ENCODE measurements around the gene IGSF23.
"Not testable (repeated sequence)": the region's sequence is repeated elsewhere in the genome, so short reads cannot be mapped to it uniquely, and the experiment has no call there.

IGSF23 gene

GRCh38 chr19:44666852-44667556 is 53.6 kb downstream of the IGSF23 start:
- no peak for DNase-seq (ENCODE audit: low read depth)

DNA sequence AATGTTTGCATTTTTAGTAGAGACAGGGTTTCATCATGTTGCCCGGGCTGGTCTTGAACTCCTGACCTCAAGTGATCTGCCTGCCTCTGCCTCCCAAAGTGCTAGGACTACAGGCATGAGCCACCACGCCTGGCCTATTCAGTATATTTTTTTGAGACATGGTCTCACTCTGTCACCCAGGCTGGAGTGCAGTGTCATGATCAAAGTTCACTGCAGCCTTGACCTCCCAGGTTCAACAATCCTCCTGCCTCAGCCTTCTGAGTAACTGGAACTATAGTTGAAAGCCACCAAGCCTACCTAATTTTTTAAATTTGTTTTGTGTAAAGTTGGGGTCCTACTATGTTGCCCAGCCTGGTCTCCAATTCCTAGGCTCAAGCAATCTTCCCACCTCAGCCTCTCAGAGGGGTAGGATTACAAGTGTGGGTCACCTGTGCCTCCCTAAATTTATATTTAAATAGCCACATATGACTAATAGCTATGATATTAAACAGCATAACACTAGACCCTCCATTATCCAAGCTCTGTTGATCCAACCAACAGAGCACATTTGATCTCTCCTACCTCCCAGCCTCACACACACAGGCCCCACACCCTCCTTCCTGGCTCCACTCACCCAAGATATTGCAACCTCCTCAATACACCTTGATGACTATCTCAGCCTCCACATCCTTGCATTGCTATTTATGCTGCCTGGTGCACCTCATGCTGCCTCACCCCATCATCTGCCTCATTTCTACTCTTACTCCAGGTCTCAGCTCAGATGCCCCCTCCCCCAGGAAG is 55.8 kb downstream of the IGSF23 start:
- no peak for DNase-seq (ENCODE audit: low read depth)

- not testable (repeated sequence) for DNase-seq (ENCODE audit: low read depth)
These were observed 56.7 kb downstream of the IGSF23 start for GRCh38 chr19:44670027-44670426.

DNA sequence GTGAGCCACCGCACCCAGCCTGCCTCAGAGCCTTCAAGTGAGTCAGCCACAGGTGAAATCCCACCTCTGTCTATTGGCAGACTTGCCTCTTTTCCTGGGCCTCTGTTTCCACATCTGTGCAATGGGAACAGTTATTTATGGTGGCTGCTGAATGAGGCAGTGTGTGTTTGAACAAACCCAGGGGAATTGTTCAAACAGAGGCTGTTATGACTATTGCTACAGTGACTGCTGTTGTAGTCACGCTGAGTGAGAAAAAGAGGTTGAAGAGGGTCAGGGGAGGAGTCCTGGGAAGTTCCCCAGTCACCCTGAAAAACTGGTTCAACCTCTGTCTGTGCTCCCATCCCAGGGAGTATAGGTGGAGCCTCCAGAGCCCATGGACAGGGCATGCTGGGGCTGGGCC is 58.0 kb downstream of the IGSF23 start, which contains the start of gene CEACAM19:
Gene CEACAM19 (plus strand): TSS at position 83 of the 400 bp plus-strand sequence. CDS start 450 bp downstream, outside the sequence.
- DNase-seq (ENCODE audit: low read depth): no peak

DNA sequence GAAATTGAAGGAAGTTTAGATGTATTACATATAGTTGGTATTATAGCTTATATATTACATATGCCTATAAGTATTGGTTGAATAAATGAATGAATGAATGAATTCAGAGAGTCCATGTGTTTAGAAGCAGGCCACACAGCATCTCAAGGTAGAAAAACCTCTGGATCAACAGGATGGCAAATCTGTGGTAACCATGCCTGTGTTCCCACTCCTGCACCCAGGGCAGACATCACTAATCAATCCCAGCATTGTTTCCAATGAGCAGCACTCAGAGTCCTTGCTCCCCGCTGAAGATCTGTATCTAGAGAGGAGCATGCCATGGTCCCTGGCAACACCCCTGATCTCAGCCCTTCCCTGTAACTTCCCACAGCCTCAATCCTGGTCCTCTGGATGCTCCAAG is 58.9 kb downstream of the IGSF23 start:
- no peak for DNase-seq (ENCODE audit: low read depth)

GRCh38 chr19:44673510-44673909 is 60.1 kb downstream of the IGSF23 start:
- DNase-seq (ENCODE audit: low read depth): no peak

DNA sequence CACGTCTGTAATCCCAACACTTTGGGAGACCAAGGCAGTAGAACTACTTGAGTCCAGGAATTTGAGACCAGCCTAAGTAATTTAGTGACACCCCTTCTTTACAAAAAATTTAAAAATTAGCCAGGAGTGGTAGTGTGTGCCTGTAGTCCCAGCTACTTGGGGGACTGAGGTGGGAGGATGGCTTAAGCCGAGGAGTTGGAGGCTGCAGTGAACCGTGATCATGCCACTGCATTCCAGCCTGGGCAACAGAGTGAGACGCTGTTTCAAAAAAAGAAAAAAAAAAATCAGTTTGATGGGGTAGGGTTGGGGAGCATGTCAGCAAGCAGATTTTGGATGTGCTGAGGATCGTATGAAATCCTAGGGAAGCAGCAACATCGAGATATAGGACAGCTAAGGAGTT is 62.2 kb downstream of the IGSF23 start:
- DNase-seq (ENCODE audit: low read depth): no peak

- DNase-seq (ENCODE audit: low read depth): no peak
These were observed 63.9 kb downstream of the IGSF23 start for GRCh38 chr19:44677019-44677811.

DNA sequence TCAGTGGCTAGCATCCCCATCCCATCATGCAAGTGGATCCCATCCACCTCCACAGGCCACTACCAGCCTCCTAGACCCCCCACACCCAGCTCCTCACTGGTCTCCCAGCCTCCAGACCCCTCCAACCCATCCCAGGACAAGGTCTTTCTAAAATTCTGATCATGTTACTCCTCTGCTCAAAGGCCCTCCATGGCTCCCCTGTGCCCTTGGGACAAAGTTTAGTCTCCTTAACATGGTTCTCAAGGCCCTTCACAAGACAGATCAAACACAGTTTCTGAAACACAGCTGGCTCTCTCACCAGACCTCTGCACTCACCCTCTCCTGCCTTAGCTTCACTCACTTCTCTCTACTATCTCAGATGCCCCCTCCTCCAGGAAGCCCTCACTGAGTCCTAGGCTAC is 67.2 kb downstream of the IGSF23 start:
- DNase-seq (ENCODE audit: low read depth): no peak

DNA sequence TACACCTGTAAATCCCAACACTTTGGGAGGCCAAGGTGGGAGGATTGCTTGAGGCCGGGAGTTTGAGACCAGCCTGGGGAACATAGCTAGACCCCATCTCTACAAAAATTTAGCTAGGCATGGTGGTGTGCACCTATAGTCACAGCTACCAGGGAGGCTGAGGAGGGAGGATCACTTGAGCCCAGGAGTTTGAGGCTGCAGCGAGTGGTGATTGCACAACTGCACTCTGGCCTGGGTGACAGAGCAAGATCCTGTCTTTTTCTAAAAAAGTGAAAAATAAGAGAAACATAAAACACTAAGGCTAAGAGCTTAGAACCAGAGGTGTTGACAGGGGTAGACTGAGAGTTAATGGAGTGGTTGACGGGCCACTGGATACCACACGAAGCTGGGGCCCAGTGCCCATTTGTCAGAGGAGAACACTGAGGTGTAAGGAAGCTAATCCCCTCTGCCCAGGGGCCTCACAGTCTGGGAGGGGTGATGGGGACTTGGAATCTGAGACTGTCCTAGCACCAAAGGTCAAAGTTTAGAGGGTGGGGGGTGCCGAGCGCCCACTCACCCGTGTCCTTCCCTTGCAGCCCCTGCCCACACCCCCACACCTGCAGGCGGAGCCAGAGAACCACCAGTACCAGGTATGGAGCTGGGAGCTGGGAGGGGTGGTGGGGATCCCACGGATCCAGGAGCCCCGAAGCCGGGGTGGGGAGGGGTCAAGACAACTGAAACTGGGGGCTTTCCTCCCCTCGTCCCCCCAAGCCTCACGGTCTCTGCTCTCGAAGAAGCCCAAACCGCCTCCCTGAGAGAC is 68.8 kb downstream of the IGSF23 start:
- DNase-seq (ENCODE audit: low read depth): no peak

DNA sequence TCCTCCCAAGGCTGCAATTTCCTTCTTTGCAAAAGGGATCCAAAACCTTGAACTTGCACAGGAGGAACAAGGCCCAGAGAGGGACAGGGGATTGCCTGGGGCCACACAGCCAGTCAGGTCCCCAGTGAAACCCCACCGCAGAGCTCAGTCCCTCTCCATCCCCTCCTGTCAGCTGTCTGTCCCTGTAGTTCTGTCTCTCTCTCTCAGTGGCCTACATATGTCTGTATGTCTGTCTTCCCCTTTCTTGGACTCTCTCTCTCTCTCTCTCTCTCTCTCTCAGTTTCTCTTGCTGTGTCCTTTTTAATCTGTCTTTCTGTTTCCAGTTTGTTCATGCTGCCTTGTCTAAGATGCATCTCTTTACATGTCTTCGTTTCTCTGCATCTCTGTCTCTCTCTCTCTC is 69.4 kb downstream of the IGSF23 start:
- no peak for DNase-seq (ENCODE audit: low read depth)

DNA sequence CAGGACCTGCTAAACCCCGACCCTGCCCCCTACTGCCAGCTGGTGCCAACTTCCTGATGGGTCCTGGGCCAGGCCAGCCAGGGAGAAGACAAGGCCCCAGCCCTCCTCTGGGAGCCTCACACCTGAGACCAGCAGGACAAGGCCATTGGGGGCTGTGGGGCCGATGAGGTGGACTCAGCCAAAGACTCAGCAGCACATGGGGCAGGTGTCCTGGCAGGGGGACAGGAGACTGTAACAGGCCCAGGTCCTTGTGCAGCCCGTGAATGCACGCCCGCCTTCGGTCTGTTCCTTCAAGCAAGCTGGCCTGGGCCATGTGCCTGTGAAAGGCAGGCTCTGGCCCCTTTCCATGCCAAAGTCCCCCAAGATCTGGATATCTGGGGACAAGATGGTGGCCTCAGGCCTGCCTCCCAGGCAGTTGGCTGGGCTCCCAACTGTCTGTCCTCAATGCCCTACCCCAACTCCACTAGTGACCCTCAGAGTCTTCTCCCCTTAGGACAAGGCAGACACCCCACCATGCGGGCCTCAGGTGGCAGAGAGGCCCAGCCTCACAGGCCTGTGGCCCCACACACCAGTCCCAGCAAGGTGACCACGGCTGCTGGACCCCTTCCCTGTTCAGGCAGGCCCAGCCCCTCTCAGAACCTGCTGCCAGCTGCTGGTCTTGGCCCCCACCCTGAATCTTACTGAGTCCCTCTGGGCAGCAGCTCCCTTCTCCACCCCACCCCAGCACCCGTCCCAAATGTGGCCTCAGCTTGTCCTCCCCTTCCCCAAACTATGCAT is 70.3 kb downstream of the IGSF23 start:
- no peak for DNase-seq (ENCODE audit: low read depth)

- DNase-seq (ENCODE audit: low read depth): not testable (repeated sequence)
These were observed 71.0 kb downstream of the IGSF23 start for GRCh38 chr19:44684396-44684795.

GRCh38 chr19:44684892-44685863 is 71.8 kb downstream of the IGSF23 start:
- no peak for DNase-seq (ENCODE audit: low read depth)

GRCh38 chr19:44685877-44686276 is 72.5 kb downstream of the IGSF23 start:
- DNase-seq (ENCODE audit: low read depth): no peak

Measured in stimulated activated CD8-positive, alpha-beta memory T cell treated with anti-CD3 and anti-CD28 coated beads, Interleukin-15, amount 100 ng/mL, for 24 hours (primary cell).